ENCODE results near the gene ARPC2. TPM values are rescaled to one million over a fixed set of nuclear protein-coding genes. Genes with fewer than 3 reads are reported as not detected.

ARPC2 gene
- total RNA-seq, 1 experiment from 2014 or later = 284 TPM

GRCh38 chr2:218214116-218214515 is 2.9 kb upstream of the ARPC2 start:
- no peak overlapping the region for H3K4me3 Mint-ChIP-seq (ENCODE audit: unreplicated experiment)
- intact Hi-C loops (cut with micrococcal nuclease) = no loop called here
- no peak for DNase-seq (ENCODE audit: unreplicated experiment)
- no TSS peak for BruUV-seq (replicated peaks)
- peaks cover 7% of the 10 kb centered on the region for H3K36me3 Mint-ChIP-seq (ENCODE audit: insufficient read depth, unreplicated experiment)
- CTCF ChIA-PET = no interaction called here
- H3K27me3 Mint-ChIP-seq (ENCODE audit: insufficient read depth, unreplicated experiment) = no peaks in the 10 kb centered on the region
- peaks cover 16% of the 10 kb centered on the region for H3K4me1 Mint-ChIP-seq (ENCODE audit: insufficient read depth, unreplicated experiment)
- TF ChIP-seq CTCF (IDR thresholded peaks at IDR 0.05; ENCODE audit: unreplicated experiment) = no peak
- peaks cover 10% of the 10 kb centered on the region for H3K9me3 Mint-ChIP-seq (ENCODE audit: unreplicated experiment)
- POLR2A ChIA-PET = no interaction called here
- H3K27ac Mint-ChIP-seq (ENCODE audit: low read depth, unreplicated experiment) = no peak overlapping the region

GRCh38 chr2:218216336-218216673 is 684 bp upstream of the ARPC2 start:
- H3K4me3 Mint-ChIP-seq (ENCODE audit: unreplicated experiment) = peak overlapping the region; percentile 95
- POLR2A ChIA-PET = interaction anchor here (0.6 to 7.8 kb wide), 24 partner anchors 9 to 680 kb away, joined by 3 to 171 read pairs (median 4); partner anchors contain the start of genes AAMP, PNKD, TMBIM1 and ZNF142
- no peak for TF ChIP-seq CTCF (IDR thresholded peaks at IDR 0.05; ENCODE audit: unreplicated experiment)
- H3K9me3 Mint-ChIP-seq (ENCODE audit: unreplicated experiment) = no peaks in the 10 kb centered on the region
- peaks cover 24% of the 10 kb centered on the region for H3K36me3 Mint-ChIP-seq (ENCODE audit: insufficient read depth, unreplicated experiment)
- DNase-seq (ENCODE audit: unreplicated experiment) = no peak
- H3K27ac Mint-ChIP-seq (ENCODE audit: low read depth, unreplicated experiment) = peak overlapping the region; percentile 99
- BruUV-seq (replicated peaks) = TSS peak; percentile 77
- CTCF ChIA-PET = interaction anchor here (0.6 to 2.2 kb wide), 9 partner anchors 13 to 1613 kb away, joined by 3 to 13 read pairs (median 4); no protein-coding TSS in a partner anchor
- intact Hi-C loops (cut with micrococcal nuclease) = loop anchor here (2.0 kb wide), 1 partner anchor 180 kb away; no protein-coding TSS in a partner anchor
- peaks cover 32% of the 10 kb centered on the region for H3K4me1 Mint-ChIP-seq (ENCODE audit: insufficient read depth, unreplicated experiment)
- H3K27me3 Mint-ChIP-seq (ENCODE audit: insufficient read depth, unreplicated experiment) = no peaks in the 10 kb centered on the region

GRCh38 chr2:218217360-218218267 is 625 bp downstream of the ARPC2 start:
- H3K27me3 Mint-ChIP-seq (ENCODE audit: insufficient read depth, unreplicated experiment) = no peaks in the 10 kb centered on the region
- H3K27ac Mint-ChIP-seq (ENCODE audit: low read depth, unreplicated experiment) = peak overlapping the region; percentile 99
- no peaks in the 10 kb centered on the region for H3K9me3 Mint-ChIP-seq (ENCODE audit: unreplicated experiment)
- H3K36me3 Mint-ChIP-seq (ENCODE audit: insufficient read depth, unreplicated experiment) = peaks cover 32% of the 10 kb centered on the region
- DNase-seq (ENCODE audit: unreplicated experiment) = peak; percentile 40
- H3K4me1 Mint-ChIP-seq (ENCODE audit: insufficient read depth, unreplicated experiment) = peaks cover 40% of the 10 kb centered on the region
- no peak for TF ChIP-seq CTCF (IDR thresholded peaks at IDR 0.05; ENCODE audit: unreplicated experiment)
- TSS peak; percentile 32 for BruUV-seq (replicated peaks)
- ChIA-PET POLR2A (interaction anchor here (0.5 to 7.8 kb wide), 13 partner anchors 10 to 178 kb away, joined by 3 to 171 read pairs (median 10); partner anchors contain the start of genes AAMP, PNKD and TMBIM1), CTCF (interaction anchor here (0.6 to 1.0 kb wide), 5 partner anchors 9 to 97 kb away, joined by 3 to 9 read pairs (median 4); no protein-coding TSS in a partner anchor)
- intact Hi-C loops (cut with micrococcal nuclease) = loop anchor here (2.0 kb wide), 1 partner anchor 179 kb away; no protein-coding TSS in a partner anchor
- peak overlapping the region; percentile 95 for H3K4me3 Mint-ChIP-seq (ENCODE audit: unreplicated experiment)
